ENCODE measurements around the gene SULT4A1. TPM values are rescaled to one million over a fixed set of nuclear protein-coding genes. Genes with fewer than 3 reads are reported as not detected.

Gene SULT4A1
- total RNA-seq, 4 donors from 2014 or later, result 0.34 to 0.47 TPM; not detected in 2

- Histone ChIP-seq H3K27ac (no peak overlapping the region), H3K9me3 (no peaks in the 10 kb centered on the region), H3K36me3 (no peaks in the 10 kb centered on the region), H3K27me3 (peaks cover 20% of the 10 kb centered on the region), H3K4me1 (no peaks in the 10 kb centered on the region), H3K4me3 (no peak overlapping the region)
- TF ChIP-seq POLR2A (IDR thresholded peaks at IDR 0.05) (no peak), EP300 (IDR thresholded peaks at IDR 0.05) (no peak), POLR2AphosphoS5 (IDR thresholded peaks at IDR 0.05) (no peak)
- TF ChIP-seq, protein P1, sequence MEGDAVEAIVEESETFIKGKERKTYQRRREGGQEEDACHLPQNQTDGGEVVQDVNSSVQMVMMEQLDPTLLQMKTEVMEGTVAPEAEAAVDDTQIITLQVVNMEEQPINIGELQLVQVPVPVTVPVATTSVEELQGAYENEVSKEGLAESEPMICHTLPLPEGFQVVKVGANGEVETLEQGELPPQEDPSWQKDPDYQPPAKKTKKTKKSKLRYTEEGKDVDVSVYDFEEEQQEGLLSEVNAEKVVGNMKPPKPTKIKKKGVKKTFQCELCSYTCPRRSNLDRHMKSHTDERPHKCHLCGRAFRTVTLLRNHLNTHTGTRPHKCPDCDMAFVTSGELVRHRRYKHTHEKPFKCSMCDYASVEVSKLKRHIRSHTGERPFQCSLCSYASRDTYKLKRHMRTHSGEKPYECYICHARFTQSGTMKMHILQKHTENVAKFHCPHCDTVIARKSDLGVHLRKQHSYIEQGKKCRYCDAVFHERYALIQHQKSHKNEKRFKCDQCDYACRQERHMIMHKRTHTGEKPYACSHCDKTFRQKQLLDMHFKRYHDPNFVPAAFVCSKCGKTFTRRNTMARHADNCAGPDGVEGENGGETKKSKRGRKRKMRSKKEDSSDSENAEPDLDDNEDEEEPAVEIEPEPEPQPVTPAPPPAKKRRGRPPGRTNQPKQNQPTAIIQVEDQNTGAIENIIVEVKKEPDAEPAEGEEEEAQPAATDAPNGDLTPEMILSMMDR (IDR thresholded peaks at IDR 0.05), result no peak
- no peak for DNase-seq (ENCODE audit: low spot score in 2 of 2)
- WGBS, result 87% methylated on average over 12 of the region's 31 CpGs
These were observed 17.5 kb downstream of the SULT4A1 start for GRCh38 chr22:43844560-43845545.

DNA sequence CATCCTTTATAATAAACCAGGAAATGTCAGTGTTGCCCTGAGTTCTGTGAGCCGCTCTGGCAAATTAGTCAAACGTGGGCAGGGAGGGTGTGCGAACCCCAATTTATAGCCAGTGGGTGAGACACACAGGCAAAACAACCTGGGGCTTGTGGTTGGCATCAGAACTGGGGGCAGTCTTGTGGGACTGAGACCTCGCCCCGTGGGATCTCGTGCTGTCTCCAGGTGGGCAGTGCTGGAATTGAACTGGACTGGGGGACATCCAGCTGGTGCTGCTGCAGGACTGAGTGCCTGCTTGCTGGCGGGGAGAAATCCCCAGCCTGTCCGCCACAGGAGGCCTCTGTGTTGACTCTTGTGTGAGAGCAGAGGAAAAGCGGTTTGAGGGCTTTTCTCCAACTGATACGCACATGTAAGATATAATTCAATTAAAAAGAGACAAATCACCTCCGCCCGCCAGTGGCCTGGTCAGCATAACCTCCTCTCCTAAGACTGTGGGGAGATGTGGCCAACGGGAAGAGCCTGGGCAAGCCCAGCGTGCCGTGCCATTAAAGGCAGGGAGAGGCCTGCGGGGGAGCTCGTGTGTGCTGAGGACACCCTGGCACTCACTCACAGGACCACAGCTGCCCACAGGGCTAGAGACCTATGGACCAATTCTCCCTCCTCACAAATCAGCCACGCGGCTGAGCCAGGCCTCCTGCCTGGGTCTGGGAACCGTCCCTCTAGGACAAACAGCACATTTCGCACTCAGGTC, 18.4 kb downstream of the SULT4A1 start:
- no peak for DNase-seq (ENCODE audit: low spot score in 2 of 2)
- Histone ChIP-seq H3K36me3 (no peaks in the 10 kb centered on the region), H3K27ac (no peak overlapping the region), H3K4me1 (no peaks in the 10 kb centered on the region), H3K4me3 (no peak overlapping the region), H3K27me3 (peaks cover 14% of the 10 kb centered on the region), H3K9me3 (no peaks in the 10 kb centered on the region)
- TF ChIP-seq POLR2A (IDR thresholded peaks at IDR 0.05) (no peak), POLR2AphosphoS5 (IDR thresholded peaks at IDR 0.05) (no peak), EP300 (IDR thresholded peaks at IDR 0.05) (no peak)
- TF ChIP-seq, protein P1 (IDR thresholded peaks at IDR 0.05), result no peak
- WGBS, result 89% methylated on average over 19 of the region's 21 CpGs

DNA sequence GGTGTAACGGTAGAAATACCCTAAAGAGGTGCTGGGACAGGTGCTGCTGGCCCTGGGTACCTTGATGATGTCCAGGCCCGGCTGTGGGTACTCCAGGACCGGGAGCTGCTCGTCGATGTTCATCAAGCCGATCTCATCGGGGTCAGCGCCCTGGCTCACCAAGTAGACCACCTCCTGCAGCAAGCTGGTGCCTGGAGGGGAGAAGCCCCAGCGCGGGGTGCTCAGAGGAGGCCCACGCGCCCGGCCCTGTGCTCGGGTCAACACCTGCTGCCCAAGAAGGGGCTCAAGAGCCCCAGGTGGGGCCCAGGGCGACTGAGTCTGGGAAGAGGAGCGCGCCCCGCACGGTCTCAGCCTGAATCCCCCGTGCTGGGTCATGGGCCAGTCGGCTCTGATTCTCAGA, 20.6 kb downstream of the SULT4A1 start:
- TF ChIP-seq POLR2AphosphoS5 (IDR thresholded peaks at IDR 0.05), result no peak
- no peak for TF ChIP-seq POLR2A (IDR thresholded peaks at IDR 0.05)
- TF ChIP-seq, protein P1 (IDR thresholded peaks at IDR 0.05), result no peak
- TF ChIP-seq EP300 (IDR thresholded peaks at IDR 0.05), result no peak
- H3K4me1 ChIP-seq, result no peaks in the 10 kb centered on the region
- peaks cover 9% of the 10 kb centered on the region for H3K27me3 ChIP-seq
- DNase-seq (ENCODE audit: low spot score in 2 of 2), result no peak
- WGBS, result 86% methylated on average over 9 of the region's 21 CpGs
- H3K9me3 ChIP-seq, result no peaks in the 10 kb centered on the region
- H3K36me3 ChIP-seq, result no peaks in the 10 kb centered on the region
- H3K4me3 ChIP-seq, result no peak overlapping the region
- no peak overlapping the region for H3K27ac ChIP-seq

DNA sequence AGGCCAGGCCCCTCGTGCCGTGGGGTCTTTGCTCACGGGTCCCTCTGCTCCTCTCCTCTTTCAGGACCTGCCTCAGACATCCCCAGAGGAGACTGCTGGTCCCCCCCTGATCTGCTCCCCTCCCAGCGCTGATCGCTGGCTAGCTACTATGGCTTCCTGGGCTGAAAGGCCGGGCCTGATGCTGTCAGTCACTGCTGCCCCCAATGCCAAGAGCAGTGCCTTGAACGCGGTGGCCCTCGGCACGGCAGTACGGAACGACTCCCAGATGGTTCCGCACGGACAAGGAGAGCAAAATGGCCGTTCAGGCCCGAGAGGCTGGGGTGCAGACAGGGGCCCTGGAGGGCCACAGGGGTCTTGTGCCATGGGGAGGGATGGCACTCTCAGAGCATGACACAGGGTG, 21.5 kb downstream of the SULT4A1 start:
- no peak for DNase-seq (ENCODE audit: low spot score in 2 of 2)
- no peaks in the 10 kb centered on the region for H3K9me3 ChIP-seq
- no peak overlapping the region for H3K27ac ChIP-seq
- no peak for TF ChIP-seq POLR2AphosphoS5 (IDR thresholded peaks at IDR 0.05)
- TF ChIP-seq POLR2A (IDR thresholded peaks at IDR 0.05), result no peak
- TF ChIP-seq EP300 (IDR thresholded peaks at IDR 0.05), result no peak
- TF ChIP-seq, protein P1 (IDR thresholded peaks at IDR 0.05), result no peak
- peaks cover 15% of the 10 kb centered on the region for H3K27me3 ChIP-seq
- H3K36me3 ChIP-seq, result no peaks in the 10 kb centered on the region
- H3K4me3 ChIP-seq, result no peak overlapping the region
- no peaks in the 10 kb centered on the region for H3K4me1 ChIP-seq
- 87% methylated on average over 16 of the region's 16 CpGs for WGBS

GRCh38 chr22:43840431-43840830, 21.9 kb downstream of the SULT4A1 start:
- DNase-seq (ENCODE audit: low spot score in 2 of 2), result no peak
- peaks cover 17% of the 10 kb centered on the region for H3K27me3 ChIP-seq
- H3K36me3 ChIP-seq, result no peaks in the 10 kb centered on the region
- no peaks in the 10 kb centered on the region for H3K9me3 ChIP-seq
- no peak for TF ChIP-seq POLR2A (IDR thresholded peaks at IDR 0.05)
- TF ChIP-seq EP300 (IDR thresholded peaks at IDR 0.05), result no peak
- TF ChIP-seq POLR2AphosphoS5 (IDR thresholded peaks at IDR 0.05), result no peak
- TF ChIP-seq, protein P1 (IDR thresholded peaks at IDR 0.05), result no peak
- H3K4me3 ChIP-seq, result no peak overlapping the region
- no peak overlapping the region for H3K27ac ChIP-seq
- WGBS, result 90% methylated on average over 4 of the region's 13 CpGs
- no peaks in the 10 kb centered on the region for H3K4me1 ChIP-seq
